Left renal cortex interstitium (tissue), 4 donors: ENCODE measurements around the gene ALDOA. TPM values are rescaled to one million over a fixed set of nuclear protein-coding genes. Genes with fewer than 3 reads are reported as not detected.
"Not testable (repeated sequence)": the region's sequence is repeated elsewhere in the genome, so short reads cannot be mapped to it uniquely, and the experiment has no call there.

Experiments used
- DNase-seq, 4 donors: peaks; one replicate each; pipeline ENCODE4 v3.0.0-alpha.2; 2013; ENCODE audit warnings: low read depth in 4 of 4, low spot score in 2 of 4, missing footprints in 1 of 4
- polyA plus RNA-seq, 4 donors: library from polyadenylated mRNA; unstranded; fragments of 120-200 nt; gene quantifications; one replicate each; pipeline ENCODE4 v1.2.1, GENCODE V29; 2013; ENCODE audit not compliant: insufficient read length in 4 of 4

ALDOA gene
- polyA plus RNA-seq, 4 donors = 469 to 648 (median 516) TPM

GRCh38 chr16:30113711-30114333 is 48.3 kb downstream of the ALDOA start:
- DNase-seq = no peak

GRCh38 chr16:30114411-30114810 is 48.9 kb downstream of the ALDOA start:
- DNase-seq = no peak

- DNase-seq = not testable (repeated sequence)
Observed at GRCh38 chr16:30114833-30115232, 49.3 kb downstream of the ALDOA start.

GRCh38 chr16:30115238-30115637 is 49.7 kb downstream of the ALDOA start:
- DNase-seq = no peak

- DNase-seq = no peak
Observed at GRCh38 chr16:30116291-30117207, 51.0 kb downstream of the ALDOA start.

- no peak for DNase-seq
Observed at GRCh38 chr16:30117768-30118167, 52.2 kb downstream of the ALDOA start.

GRCh38 chr16:30119428-30119827 is 53.9 kb downstream of the ALDOA start:
- no peak for DNase-seq

Other genes with a start within 250 kb of the ALDOA start
- gene PAGR1, start 249.6 kb upstream of the ALDOA start, polyA plus RNA-seq = 10 to 100 TPM; 26.0 to 49.1 (median 42.5) TPM
- gene MVP, start 245.3 kb upstream of the ALDOA start, polyA plus RNA-seq = 10 to 100 TPM; 20.0 to 24.2 (median 21.9) TPM
- 100 to 1,000 TPM in 2 of 4 donors, 10 to 100 TPM in 2; 90.2 to 134 (median 109) TPM for gene CDIPT, start 202.5 kb upstream of the ALDOA start, polyA plus RNA-seq
- gene SEZ6L2, start 166.2 kb upstream of the ALDOA start, polyA plus RNA-seq = 10 to 100 TPM; 10.4 to 15.9 (median 13.0) TPM
- gene ASPHD1, start 165.3 kb upstream of the ALDOA start, polyA plus RNA-seq = 1 to 10 TPM in 2 of 4 donors, under 1 TPM in 2; 0.62 to 1.1 (median 0.98) TPM
- 10 to 100 TPM; 10.5 to 34.1 (median 22.2) TPM for gene KCTD13, start 139.5 kb upstream of the ALDOA start, polyA plus RNA-seq
- 100 to 1,000 TPM; 104 to 134 (median 113) TPM for gene TMEM219, start 103.7 kb upstream of the ALDOA start, polyA plus RNA-seq
- 10 to 100 TPM; 35.4 to 60.5 (median 52.2) TPM for gene TAOK2, start 91.9 kb upstream of the ALDOA start, polyA plus RNA-seq
- gene HIRIP3, start 70.1 kb upstream of the ALDOA start, polyA plus RNA-seq = 10 to 100 TPM; 17.3 to 21.9 (median 19.8) TPM
- gene INO80E, start 69.5 kb upstream of the ALDOA start, polyA plus RNA-seq = 10 to 100 TPM; 36.3 to 70.3 (median 55.2) TPM
- gene DOC2A, start 54.7 kb upstream of the ALDOA start, polyA plus RNA-seq = 1 to 10 TPM; 1.4 to 4.8 (median 3.7) TPM
- not detected for gene C16orf92, start 42.6 kb upstream of the ALDOA start, polyA plus RNA-seq
- 1 to 10 TPM in 3 of 4 donors, under 1 TPM in 1; 0.90 to 1.8 (median 1.3) TPM for gene TLCD3B, start 34.5 kb upstream of the ALDOA start, polyA plus RNA-seq
- gene PPP4C, start 10.2 kb downstream of the ALDOA start, polyA plus RNA-seq = 100 to 1,000 TPM in 3 of 4 donors, 10 to 100 TPM in 1; 84.6 to 114 (median 105) TPM
- 1 to 10 TPM in 3 of 4 donors, under 1 TPM in 1; 0.93 to 2.4 (median 1.7) TPM for gene TBX6, start 26.2 kb downstream of the ALDOA start, polyA plus RNA-seq
- gene YPEL3, start 30.5 kb downstream of the ALDOA start, polyA plus RNA-seq = 10 to 100 TPM; 44.5 to 78.0 (median 68.7) TPM
- 10 to 100 TPM in 3 of 4 donors, 1 to 10 TPM in 1; 9.8 to 17.5 (median 12.8) TPM for gene GDPD3, start 47.8 kb downstream of the ALDOA start, polyA plus RNA-seq
- 100 to 1,000 TPM in 1 of 4 donors, 10 to 100 TPM in 3; 80.6 to 100 (median 87.3) TPM for gene MAPK3, start 57.5 kb downstream of the ALDOA start, polyA plus RNA-seq
- gene CORO1A, start 117.8 kb downstream of the ALDOA start, polyA plus RNA-seq = 10 to 100 TPM in 2 of 4 donors, 1 to 10 TPM in 2; 7.6 to 15.3 (median 11.2) TPM
- 10 to 100 TPM; 25.8 to 48.3 (median 30.7) TPM for gene BOLA2B, start 127.9 kb downstream of the ALDOA start, polyA plus RNA-seq
- 10 to 100 TPM; 16.4 to 38.3 (median 30.9) TPM for gene SLX1A, start 128.1 kb downstream of the ALDOA start, polyA plus RNA-seq
- 10 to 100 TPM in 3 of 4 donors, 1 to 10 TPM in 1; 2.9 to 16.8 (median 14.2) TPM for gene SULT1A3, start 133.5 kb downstream of the ALDOA start, polyA plus RNA-seq
- gene NPIPB13, start 182.7 kb downstream of the ALDOA start, polyA plus RNA-seq = 10 to 100 TPM in 2 of 4 donors, 1 to 10 TPM in 2; 2.1 to 29.1 (median 10.9) TPM